ENCODE results near the gene TCEANC2.
"Not testable (repeated sequence)": the region's sequence is repeated elsewhere in the genome, so short reads cannot be mapped to it uniquely, and the experiment has no call there.

TCEANC2 gene

GRCh38 chr1:54052934-54053744 lies at the start of gene TCEANC2, which contains the start of gene TMEM59:
Gene TCEANC2 (plus strand): TSS chr1:54053608. CDS start chr1:54054423, 815 bp downstream.
Gene TMEM59 (minus strand): TSS chr1:54053204. CDS start chr1:54053188, 16 bp downstream.
- DNase-seq (ENCODE audit: low spot score), result peak; percentile 98

- DNase-seq (ENCODE audit: low spot score), result not testable (repeated sequence)
Observed at GRCh38 chr1:54003750-54004480, 49.5 kb upstream of the TCEANC2 start.

- DNase-seq (ENCODE audit: low spot score), result no peak
Observed at GRCh38 chr1:54004481-54005049, 48.8 kb upstream of the TCEANC2 start.

GRCh38 chr1:54006508-54006907 lies 46.9 kb upstream of the TCEANC2 start:
- DNase-seq (ENCODE audit: low spot score), result no peak

GRCh38 chr1:54007613-54008012 lies 45.8 kb upstream of the TCEANC2 start:
- no peak for DNase-seq (ENCODE audit: low spot score)

GRCh38 chr1:54008876-54009275 lies 44.5 kb upstream of the TCEANC2 start:
- no peak for DNase-seq (ENCODE audit: low spot score)

GRCh38 chr1:54009406-54009805 lies 44.0 kb upstream of the TCEANC2 start:
- no peak for DNase-seq (ENCODE audit: low spot score)

GRCh38 chr1:54010415-54011117 lies 42.8 kb upstream of the TCEANC2 start:
- DNase-seq (ENCODE audit: low spot score), result no peak

GRCh38 chr1:54011316-54012007 lies 41.9 kb upstream of the TCEANC2 start:
- DNase-seq (ENCODE audit: low spot score), result no peak

GRCh38 chr1:54012008-54012325 lies 41.4 kb upstream of the TCEANC2 start:
- DNase-seq (ENCODE audit: low spot score), result no peak

- no peak for DNase-seq (ENCODE audit: low spot score)
Observed at GRCh38 chr1:54012863-54013262, 40.5 kb upstream of the TCEANC2 start.

- no peak for DNase-seq (ENCODE audit: low spot score)
Observed at GRCh38 chr1:54013393-54014008, 39.9 kb upstream of the TCEANC2 start.

- DNase-seq (ENCODE audit: low spot score), result no peak
Observed at GRCh38 chr1:54014009-54014629, 39.3 kb upstream of the TCEANC2 start.

- peak; percentile 93 for DNase-seq (ENCODE audit: low spot score)
Observed at GRCh38 chr1:54016343-54017282, 36.8 kb upstream of the TCEANC2 start.

- DNase-seq (ENCODE audit: low spot score), result peak; percentile 28
Observed at GRCh38 chr1:54017979-54018378, 35.4 kb upstream of the TCEANC2 start, which contains the start of gene LDLRAD1. Gene LDLRAD1 (minus strand): TSS chr1:54018186. CDS start chr1:54018112, 74 bp downstream.

- DNase-seq (ENCODE audit: low spot score), result no peak
Observed at GRCh38 chr1:54018635-54019034, 34.8 kb upstream of the TCEANC2 start.

- DNase-seq (ENCODE audit: low spot score), result not testable (repeated sequence)
Observed at GRCh38 chr1:54019562-54020176, 33.7 kb upstream of the TCEANC2 start.

- DNase-seq (ENCODE audit: low spot score), result no peak
Observed at GRCh38 chr1:54024358-54024757, 29.1 kb upstream of the TCEANC2 start.

- DNase-seq (ENCODE audit: low spot score), result not testable (repeated sequence)
Observed at GRCh38 chr1:54024811-54025210, 28.6 kb upstream of the TCEANC2 start.
